ENCODE measurements around the gene TGFA.

TGFA gene

DNA sequence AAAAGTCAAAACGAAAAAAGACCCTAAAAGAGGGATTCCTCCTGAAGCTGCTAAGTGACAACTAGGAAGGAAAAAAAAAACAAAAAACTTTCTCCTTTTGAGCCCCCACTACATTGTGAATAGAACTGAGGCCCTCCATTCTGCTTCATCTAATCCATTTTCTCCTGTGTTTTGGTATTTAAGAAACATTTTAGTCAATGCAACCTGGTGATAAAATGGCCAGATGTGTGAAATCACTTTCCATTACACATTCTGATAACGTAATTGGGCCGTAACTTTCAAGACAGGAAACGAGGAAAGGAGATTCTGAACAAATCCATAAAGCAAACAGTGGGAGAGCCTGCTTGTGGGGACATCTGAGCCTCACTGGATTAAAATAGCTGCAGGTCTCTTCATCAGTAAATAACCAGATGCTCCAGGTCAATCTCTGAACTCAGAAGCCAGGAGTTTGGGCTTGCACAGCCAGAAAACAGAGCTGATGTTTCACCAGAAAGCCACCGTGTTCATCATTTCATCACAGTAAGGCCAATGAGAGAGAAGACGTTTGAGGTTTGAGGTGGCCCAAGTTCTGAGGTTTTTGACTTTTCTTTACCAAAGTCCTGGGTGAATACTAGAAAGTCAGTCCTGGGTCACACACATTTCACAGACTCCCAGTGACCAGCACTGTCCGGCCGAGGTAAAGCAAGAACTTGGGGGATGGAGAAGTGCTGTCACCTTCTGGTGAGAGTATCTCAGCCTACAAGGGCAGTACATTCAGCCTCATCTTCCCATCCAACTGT, 47.8 kb downstream of the TGFA start:
- H3K27ac ChIP-seq (ENCODE audit: poor library complexity, severe bottlenecking), result no peak overlapping the region
- peaks cover 25% of the 10 kb centered on the region for H3K4me1 ChIP-seq (ENCODE audit: insufficient read depth, poor library complexity, severe bottlenecking)
- H3K27me3 ChIP-seq (ENCODE audit: insufficient read depth, poor library complexity, severe bottlenecking), result no peaks in the 10 kb centered on the region
- H3K36me3 ChIP-seq (ENCODE audit: low read depth), result peaks cover 58% of the 10 kb centered on the region
- no peaks in the 10 kb centered on the region for H3K9me3 ChIP-seq (ENCODE audit: severe bottlenecking)
- TF ChIP-seq, protein P1, sequence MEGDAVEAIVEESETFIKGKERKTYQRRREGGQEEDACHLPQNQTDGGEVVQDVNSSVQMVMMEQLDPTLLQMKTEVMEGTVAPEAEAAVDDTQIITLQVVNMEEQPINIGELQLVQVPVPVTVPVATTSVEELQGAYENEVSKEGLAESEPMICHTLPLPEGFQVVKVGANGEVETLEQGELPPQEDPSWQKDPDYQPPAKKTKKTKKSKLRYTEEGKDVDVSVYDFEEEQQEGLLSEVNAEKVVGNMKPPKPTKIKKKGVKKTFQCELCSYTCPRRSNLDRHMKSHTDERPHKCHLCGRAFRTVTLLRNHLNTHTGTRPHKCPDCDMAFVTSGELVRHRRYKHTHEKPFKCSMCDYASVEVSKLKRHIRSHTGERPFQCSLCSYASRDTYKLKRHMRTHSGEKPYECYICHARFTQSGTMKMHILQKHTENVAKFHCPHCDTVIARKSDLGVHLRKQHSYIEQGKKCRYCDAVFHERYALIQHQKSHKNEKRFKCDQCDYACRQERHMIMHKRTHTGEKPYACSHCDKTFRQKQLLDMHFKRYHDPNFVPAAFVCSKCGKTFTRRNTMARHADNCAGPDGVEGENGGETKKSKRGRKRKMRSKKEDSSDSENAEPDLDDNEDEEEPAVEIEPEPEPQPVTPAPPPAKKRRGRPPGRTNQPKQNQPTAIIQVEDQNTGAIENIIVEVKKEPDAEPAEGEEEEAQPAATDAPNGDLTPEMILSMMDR (IDR thresholded peaks at IDR 0.05; ENCODE audit: poor library complexity, severe bottlenecking), result no peak
- ATAC-seq (ENCODE audit: low read depth) (no peak), DNase-seq (ENCODE audit: low spot score) (no peak)
- no peak overlapping the region for H3K4me3 ChIP-seq (ENCODE audit: severe bottlenecking)

DNA sequence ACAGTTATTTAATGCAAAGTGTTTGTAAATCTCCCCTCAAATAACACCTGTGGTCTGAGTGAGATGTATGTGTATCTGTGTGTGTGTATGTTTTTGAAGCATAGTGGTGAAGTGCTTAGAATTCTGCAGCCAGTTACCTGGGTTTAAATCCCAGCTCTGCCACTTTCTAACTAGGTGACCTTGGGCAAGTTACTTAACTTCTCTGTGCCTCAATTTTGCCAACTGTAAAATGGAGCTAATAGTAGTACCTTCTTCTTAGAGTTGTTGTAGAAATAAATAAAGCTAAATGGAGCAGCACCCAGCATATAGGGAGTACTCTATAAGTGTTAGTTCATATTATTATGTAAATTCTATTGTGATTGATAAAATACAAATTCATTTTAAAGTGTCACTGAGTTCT, 48.9 kb downstream of the TGFA start:
- DNase-seq (ENCODE audit: low spot score), result no peak
- Histone ChIP-seq H3K4me1 (ENCODE audit: insufficient read depth, poor library complexity, severe bottlenecking) (peaks cover 15% of the 10 kb centered on the region), H3K27ac (ENCODE audit: poor library complexity, severe bottlenecking) (no peak overlapping the region), H3K4me3 (ENCODE audit: severe bottlenecking) (no peak overlapping the region), H3K36me3 (ENCODE audit: low read depth) (peaks cover 57% of the 10 kb centered on the region), H3K9me3 (ENCODE audit: severe bottlenecking) (no peaks in the 10 kb centered on the region), H3K27me3 (ENCODE audit: insufficient read depth, poor library complexity, severe bottlenecking) (no peaks in the 10 kb centered on the region)
- ATAC-seq (ENCODE audit: low read depth), result no peak
- TF ChIP-seq, protein P1 (IDR thresholded peaks at IDR 0.05; ENCODE audit: poor library complexity, severe bottlenecking), result no peak

DNA sequence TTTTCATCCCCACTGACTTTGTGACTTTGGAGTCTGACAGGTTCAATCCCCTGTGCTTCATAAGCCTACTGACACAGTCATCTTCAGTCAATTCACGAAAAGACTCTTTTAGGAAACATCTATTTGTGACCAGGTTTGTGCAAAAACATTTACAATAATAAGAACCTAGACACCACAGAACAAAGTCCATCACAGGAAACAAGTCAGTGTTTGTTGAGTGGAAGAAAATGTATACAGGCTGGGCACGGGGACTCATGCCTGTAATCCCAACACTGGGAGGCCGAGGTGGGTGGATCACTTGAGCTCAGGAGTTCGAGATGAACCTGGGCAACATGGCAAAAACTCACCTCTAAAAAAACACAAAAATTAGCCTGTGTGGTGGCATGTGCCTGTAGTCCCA, 49.7 kb downstream of the TGFA start:
- no peak overlapping the region for H3K4me3 ChIP-seq (ENCODE audit: severe bottlenecking)
- no peak overlapping the region for H3K27ac ChIP-seq (ENCODE audit: poor library complexity, severe bottlenecking)
- TF ChIP-seq, protein P1 (IDR thresholded peaks at IDR 0.05; ENCODE audit: poor library complexity, severe bottlenecking), result no peak
- no peaks in the 10 kb centered on the region for H3K9me3 ChIP-seq (ENCODE audit: severe bottlenecking)
- ATAC-seq (ENCODE audit: low read depth), result no peak
- peaks cover 63% of the 10 kb centered on the region for H3K36me3 ChIP-seq (ENCODE audit: low read depth)
- H3K4me1 ChIP-seq (ENCODE audit: insufficient read depth, poor library complexity, severe bottlenecking), result peaks cover 6% of the 10 kb centered on the region
- H3K27me3 ChIP-seq (ENCODE audit: insufficient read depth, poor library complexity, severe bottlenecking), result no peaks in the 10 kb centered on the region
- DNase-seq (ENCODE audit: low spot score), result no peak

DNA sequence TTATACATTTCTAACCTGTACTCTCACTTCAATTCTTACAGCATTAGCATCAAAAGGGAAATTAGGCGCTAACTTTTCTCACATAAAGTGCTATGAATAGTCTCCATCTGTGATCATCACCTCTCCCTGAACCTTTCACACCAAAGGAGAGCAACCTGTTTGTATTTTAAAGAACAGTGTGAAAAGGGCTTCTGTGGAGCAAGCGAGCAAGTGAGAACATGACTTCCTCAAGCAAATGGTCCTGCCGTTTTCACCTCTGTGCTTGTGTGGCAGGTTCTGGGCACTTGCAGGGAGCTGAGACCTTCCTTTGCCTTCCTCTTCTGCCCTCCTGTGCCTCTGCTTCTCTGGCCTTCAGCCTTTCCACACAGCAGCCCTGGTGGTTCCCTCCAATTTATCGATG, 51.9 kb downstream of the TGFA start:
- no peak for DNase-seq (ENCODE audit: low spot score)
- Histone ChIP-seq H3K4me1 (ENCODE audit: insufficient read depth, poor library complexity, severe bottlenecking) (peaks cover 18% of the 10 kb centered on the region), H3K4me3 (ENCODE audit: severe bottlenecking) (no peak overlapping the region), H3K9me3 (ENCODE audit: severe bottlenecking) (no peaks in the 10 kb centered on the region), H3K27me3 (ENCODE audit: insufficient read depth, poor library complexity, severe bottlenecking) (no peaks in the 10 kb centered on the region), H3K36me3 (ENCODE audit: low read depth) (peaks cover 52% of the 10 kb centered on the region), H3K27ac (ENCODE audit: poor library complexity, severe bottlenecking) (no peak overlapping the region)
- TF ChIP-seq, protein P1 (IDR thresholded peaks at IDR 0.05; ENCODE audit: poor library complexity, severe bottlenecking), result no peak
- no peak for ATAC-seq (ENCODE audit: low read depth)

DNA sequence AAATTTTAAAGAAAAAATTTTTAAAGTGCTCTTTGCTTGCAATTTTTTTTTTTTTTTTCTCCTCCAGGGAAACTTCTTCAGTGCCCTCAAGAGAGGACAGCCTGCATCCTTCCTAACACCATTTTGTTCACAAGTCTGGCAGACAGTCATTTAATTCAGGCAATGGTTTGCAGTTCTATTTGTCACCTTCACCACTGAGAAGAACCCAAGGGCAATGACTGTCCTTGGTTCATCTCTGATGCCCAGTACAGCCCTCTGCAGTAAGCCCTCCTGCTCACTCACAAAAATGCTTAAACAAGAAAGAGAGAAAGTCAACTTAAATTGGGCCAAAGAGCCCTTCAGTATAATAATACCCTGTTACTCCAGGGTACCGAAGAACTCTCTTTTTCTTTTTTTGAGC, 52.4 kb downstream of the TGFA start:
- Histone ChIP-seq H3K9me3 (ENCODE audit: severe bottlenecking) (no peaks in the 10 kb centered on the region), H3K36me3 (ENCODE audit: low read depth) (peaks cover 52% of the 10 kb centered on the region), H3K4me1 (ENCODE audit: insufficient read depth, poor library complexity, severe bottlenecking) (peaks cover 20% of the 10 kb centered on the region), H3K27me3 (ENCODE audit: insufficient read depth, poor library complexity, severe bottlenecking) (no peaks in the 10 kb centered on the region), H3K27ac (ENCODE audit: poor library complexity, severe bottlenecking) (no peak overlapping the region), H3K4me3 (ENCODE audit: severe bottlenecking) (no peak overlapping the region)
- TF ChIP-seq, protein P1 (IDR thresholded peaks at IDR 0.05; ENCODE audit: poor library complexity, severe bottlenecking), result no peak
- ATAC-seq (ENCODE audit: low read depth) (no peak), DNase-seq (ENCODE audit: low spot score) (no peak)

Measured in RWPE2 (cell line).